ENCODE measurements around the gene FAM131C.
"Not testable (repeated sequence)": the region's sequence is repeated elsewhere in the genome, so short reads cannot be mapped to it uniquely, and the experiment has no call there.

The FAM131C gene

GRCh38 chr1:16073490-16074119, at the start of gene FAM131C:
Gene FAM131C (minus strand): TSS chr1:16073651. CDS start chr1:16073442, 209 bp downstream.
- peak; percentile 75 for DNase-seq (ENCODE audit: low spot score)

- DNase-seq (ENCODE audit: low spot score) = no peak
These were observed 49.5 kb upstream of the FAM131C start for GRCh38 chr1:16122916-16123315.

GRCh38 chr1:16122350-16122881, 49.0 kb upstream of the FAM131C start:
- no peak for DNase-seq (ENCODE audit: low spot score)

DNA sequence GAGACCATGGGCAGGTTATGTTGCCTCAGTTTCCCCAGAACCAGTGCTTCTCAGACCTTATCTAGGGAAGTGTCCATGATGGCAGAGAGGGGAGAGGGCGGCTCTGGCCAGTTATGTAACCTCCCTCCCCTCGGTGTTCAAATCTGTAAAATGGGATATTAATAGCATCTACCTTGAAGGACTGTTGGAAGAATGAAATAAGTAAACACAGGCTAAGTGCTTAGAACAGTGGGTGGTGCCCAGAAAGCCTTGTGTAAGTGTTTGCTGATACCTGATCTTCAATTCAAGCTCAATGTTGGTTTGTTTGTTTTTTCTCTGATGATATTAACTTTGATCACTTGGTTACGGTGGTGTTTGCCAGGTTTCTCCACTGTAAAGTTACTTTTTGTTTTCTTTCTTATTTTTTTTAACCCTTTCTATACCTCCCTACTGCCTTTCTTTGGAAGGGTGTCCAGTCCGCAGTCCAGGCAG, 47.5 kb upstream of the FAM131C start:
- DNase-seq (ENCODE audit: low spot score) = no peak

- no peak for DNase-seq (ENCODE audit: low spot score)
These were observed 47.0 kb upstream of the FAM131C start for GRCh38 chr1:16120407-16120806.

- DNase-seq (ENCODE audit: low spot score) = no peak
These were observed 46.5 kb upstream of the FAM131C start for GRCh38 chr1:16119926-16120325.

DNA sequence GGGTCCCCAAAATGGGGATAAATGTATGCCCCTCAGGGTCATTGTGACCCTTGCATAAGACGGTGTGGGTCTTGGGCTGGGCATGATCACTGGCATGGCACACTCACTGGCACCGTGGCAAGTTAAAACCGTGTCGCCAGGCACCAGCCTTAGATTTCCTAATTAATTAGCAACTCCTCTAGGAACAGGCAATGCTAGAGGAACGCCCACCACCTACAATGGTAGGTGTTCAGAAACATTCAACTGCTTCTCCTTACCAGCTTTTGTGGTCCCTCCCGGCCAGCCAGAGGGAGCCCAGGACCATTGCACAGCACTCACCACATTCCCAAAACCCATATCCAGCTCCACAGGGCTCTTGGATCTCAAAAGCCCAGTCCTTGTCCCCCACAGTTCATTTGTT, 46.1 kb upstream of the FAM131C start:
- DNase-seq (ENCODE audit: low spot score) = no peak

- DNase-seq (ENCODE audit: low spot score) = no peak
These were observed 45.3 kb upstream of the FAM131C start for GRCh38 chr1:16118706-16119105.

DNA sequence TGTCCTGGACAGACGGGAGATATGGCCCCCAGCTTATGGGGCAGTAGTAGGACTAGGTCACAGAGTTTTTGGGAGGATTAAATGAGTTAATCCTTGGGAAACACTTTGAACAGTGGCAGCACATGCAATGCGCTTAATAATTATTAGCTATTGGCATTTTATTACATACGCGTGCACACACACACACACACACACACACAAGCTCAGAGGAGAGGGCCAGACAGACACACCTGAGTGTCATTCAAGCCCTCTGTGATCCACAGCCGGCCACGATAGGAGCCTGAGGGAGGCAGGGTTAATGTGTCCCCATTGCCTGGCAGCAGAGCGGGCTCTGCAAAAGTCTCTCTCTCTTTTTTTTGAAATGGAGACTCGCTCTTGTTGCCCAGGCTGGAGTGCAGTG, 44.5 kb upstream of the FAM131C start:
- no peak for DNase-seq (ENCODE audit: low spot score)

GRCh38 chr1:16117369-16117768, 43.9 kb upstream of the FAM131C start:
- DNase-seq (ENCODE audit: low spot score) = no peak

- DNase-seq (ENCODE audit: low spot score) = no peak
These were observed 43.2 kb upstream of the FAM131C start for GRCh38 chr1:16116625-16117024.

DNA sequence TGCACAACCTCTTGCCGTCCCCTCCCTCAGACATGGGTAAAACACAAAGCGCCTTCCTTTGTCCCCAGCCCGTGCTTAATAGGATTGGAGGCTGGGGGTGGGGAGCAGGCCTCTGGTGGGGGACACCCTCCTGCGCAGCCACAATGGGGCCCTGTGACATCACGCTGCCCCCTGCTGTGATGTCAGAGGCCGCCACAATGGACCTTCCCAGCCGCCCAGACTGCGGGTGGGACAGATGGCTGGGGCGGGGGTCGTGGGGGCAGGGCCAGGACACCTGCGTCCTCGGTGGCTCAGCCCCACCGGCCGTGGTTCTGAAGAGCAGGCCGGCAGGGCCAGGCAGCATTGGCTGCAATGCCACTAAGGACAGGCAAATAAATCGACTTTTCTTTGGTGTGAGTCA, 42.6 kb upstream of the FAM131C start:
- no peak for DNase-seq (ENCODE audit: low spot score)

- no peak for DNase-seq (ENCODE audit: low spot score)
These were observed 42.1 kb upstream of the FAM131C start for GRCh38 chr1:16115468-16115983.

DNA sequence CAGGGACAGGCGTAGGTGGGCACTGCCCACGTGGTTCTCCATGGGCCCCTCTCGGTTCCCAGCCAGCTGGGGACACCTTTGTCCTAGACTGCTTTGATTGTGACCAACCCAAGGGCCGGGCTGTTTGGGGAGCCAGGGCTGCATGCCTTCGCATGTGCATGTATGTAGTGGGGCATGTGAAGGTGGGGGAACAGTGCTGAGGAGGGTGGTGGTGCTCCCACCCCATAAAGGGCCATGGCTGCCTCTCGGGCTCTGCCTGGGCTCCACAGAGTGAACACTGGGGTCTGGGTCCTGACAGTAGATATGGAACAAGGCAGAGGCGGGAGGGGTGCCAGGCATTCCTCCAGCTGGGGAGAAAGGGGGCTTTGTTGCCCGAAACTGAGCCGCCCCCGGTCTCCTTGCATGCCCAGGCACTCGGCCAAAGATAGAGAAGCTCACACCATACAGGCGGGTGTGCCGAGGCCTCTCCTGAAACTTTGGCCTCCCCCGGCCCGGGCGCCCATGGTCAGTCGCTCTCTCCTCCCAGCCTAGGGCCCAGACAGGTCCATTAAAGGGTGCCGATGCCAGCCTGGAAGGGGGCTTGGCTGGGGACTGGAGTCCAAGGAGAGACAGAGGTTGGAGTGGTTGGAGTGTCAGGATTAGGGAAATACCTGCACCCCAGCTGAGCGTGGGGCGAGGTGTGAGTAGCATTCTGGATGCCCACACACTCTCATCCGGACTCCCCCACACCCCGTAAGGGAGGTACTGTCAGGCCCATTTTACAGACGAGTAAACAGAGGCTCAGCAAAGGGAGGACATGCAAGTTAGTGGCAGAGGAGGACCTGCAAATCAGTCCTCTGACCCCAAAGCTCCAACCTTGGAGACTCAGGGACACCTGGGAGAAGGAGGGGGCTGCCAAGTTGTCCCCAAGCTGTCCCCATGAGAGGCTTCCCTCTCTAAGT, 41.3 kb upstream of the FAM131C start:
- DNase-seq (ENCODE audit: low spot score) = no peak

GRCh38 chr1:16112596-16113555, 39.4 kb upstream of the FAM131C start:
- peak; percentile 69 for DNase-seq (ENCODE audit: low spot score)

DNA sequence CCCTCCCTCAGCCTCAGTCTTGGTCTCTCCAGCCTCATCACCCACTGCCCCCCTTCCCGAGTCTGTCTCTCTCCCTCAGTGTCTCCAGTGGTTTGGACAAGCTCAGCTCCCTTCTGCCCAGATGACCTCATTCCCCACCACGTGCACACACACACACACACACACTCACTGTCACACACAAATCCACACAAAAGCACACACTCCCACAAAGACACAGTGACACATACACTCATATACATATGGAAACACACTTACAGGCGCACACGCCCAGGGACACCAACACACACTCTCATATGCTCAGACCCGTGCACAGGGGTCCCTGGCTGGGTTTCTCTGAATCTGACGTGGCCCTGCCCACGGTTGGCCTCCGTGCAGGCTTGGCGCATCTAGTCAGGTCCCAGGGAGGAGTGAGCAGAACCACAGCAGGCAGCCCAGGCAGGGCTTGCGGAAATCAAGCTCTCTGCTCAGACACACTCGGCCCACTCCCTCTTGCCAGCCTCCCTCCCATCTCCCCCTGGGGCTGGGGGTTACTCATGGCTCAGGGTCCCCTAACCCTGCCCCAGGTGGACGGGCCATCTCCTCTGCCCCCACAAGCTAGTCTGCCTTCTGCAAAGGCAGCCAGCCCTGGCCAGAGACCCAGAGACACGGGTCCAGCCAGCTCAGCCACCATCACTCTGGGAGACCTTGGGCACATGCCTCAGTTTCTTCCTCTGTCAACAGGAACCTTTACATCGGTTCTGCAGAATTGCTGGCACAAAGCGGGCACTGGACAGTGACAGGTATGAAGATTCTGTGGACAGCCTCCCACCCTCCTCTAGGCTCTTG, 38.5 kb upstream of the FAM131C start:
- no peak for DNase-seq (ENCODE audit: low spot score)

GRCh38 chr1:16110884-16111283, 37.4 kb upstream of the FAM131C start:
- DNase-seq (ENCODE audit: low spot score) = no peak

GRCh38 chr1:16110456-16110855, 37.0 kb upstream of the FAM131C start:
- DNase-seq (ENCODE audit: low spot score) = no peak

GRCh38 chr1:16109571-16109970, 36.1 kb upstream of the FAM131C start:
- DNase-seq (ENCODE audit: low spot score) = no peak

- not testable (repeated sequence) for DNase-seq (ENCODE audit: low spot score)
These were observed 33.6 kb upstream of the FAM131C start for GRCh38 chr1:16107039-16107438.

DNA sequence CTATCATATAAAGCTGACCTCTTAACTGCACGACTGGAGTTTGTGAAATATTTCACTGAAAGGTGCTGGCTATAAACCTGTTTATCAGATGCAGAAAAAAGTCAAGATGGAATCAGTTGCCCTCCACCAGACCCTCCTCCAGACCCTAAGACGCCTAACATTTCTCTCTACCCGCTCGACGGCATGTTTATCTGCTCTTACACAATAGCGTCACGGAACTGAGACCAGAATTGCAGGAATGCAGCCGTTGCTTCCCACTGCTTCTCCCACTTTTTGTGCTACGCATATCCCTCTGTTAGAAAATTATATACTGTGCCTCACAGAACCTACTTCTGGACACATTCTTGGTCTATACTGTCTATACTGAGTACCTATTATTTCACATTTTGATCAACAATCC, 28.2 kb upstream of the FAM131C start:
- no peak for DNase-seq (ENCODE audit: low spot score)
